Sigmoid colon (tissue), 3 donors: ENCODE results near the gene PPM1E.

ENCODE experiments used
- CTCF ChIP-seq, 4 experiments: fragments of 450-650 bp in 3 of 4; fragments of 200-600 bp in 1 of 4; IDR thresholded peaks; one replicate each; pipeline ENCODE4 v1.5.1; 2016 to 2019; ENCODE audit warnings: antibody characterized with exemption in 4 of 4, mild to moderate bottlenecking in 3 of 4, moderate library complexity in 2 of 4
- POLR2A ChIP-seq, 2 donors: fragments of 450-650 bp; IDR thresholded peaks; one replicate each; pipeline ENCODE4 v1.6.1; 2016; ENCODE audit warnings: antibody characterized with exemption in 2 of 2, mild to moderate bottlenecking in 2 of 2, moderate library complexity in 2 of 2

GRCh38 chr17:58831780-58832179 is 76.1 kb downstream of the PPM1E start:
- TF ChIP-seq POLR2A (IDR thresholded peaks at IDR 0.05), result no peak
- TF ChIP-seq CTCF (IDR thresholded peaks at IDR 0.05), result no peak
